PFSK-1 (cell line): Measurements from ENCODE around the gene AIFM3.

Source experiments
- FOXP2 ChIP-seq: optimal IDR thresholded peaks from 2 replicates; pipeline ENCODE3; 2011; ENCODE audit warnings: borderline replicate concordance, control low read depth, inconsistent platforms; ENCODE audit not compliant: insufficient read depth; ENCODE audit errors: extremely low read length, extremely low read depth
- POLR2AphosphoS5 ChIP-seq: IDR thresholded peaks from 2 replicates; pipeline ENCODE4 v1.6.1; 2012; ENCODE audit warnings: low read depth, mild to moderate bottlenecking, control low read depth, low read length, moderate library complexity
- SIN3A ChIP-seq: IDR thresholded peaks from 2 replicates; pipeline ENCODE4 v1.6.1; 2012; ENCODE audit warnings: mild to moderate bottlenecking, low read length, moderate library complexity, borderline replicate concordance; ENCODE audit not compliant: insufficient read depth
- TAF1 ChIP-seq: IDR thresholded peaks from 2 replicates; pipeline ENCODE4 v1.6.1; 2012; ENCODE audit warnings: low read length, control low read depth, borderline replicate concordance; ENCODE audit not compliant: insufficient read depth
- TF ChIP-seq, protein P1 (sequence below), 2 experiments: IDR thresholded peaks; 2 replicates each; pipeline versions ENCODE4 v1.6.1 to v1.8.0; 2011 to 2012; ENCODE audit warnings: low read depth in 2 of 2, low read length in 2 of 2, control low read depth in 1 of 2, inconsistent platforms in 1 of 2, mild to moderate bottlenecking in 1 of 2, moderate library complexity in 1 of 2; ENCODE audit not compliant: insufficient read depth in 1 of 2

Gene AIFM3

DNA sequence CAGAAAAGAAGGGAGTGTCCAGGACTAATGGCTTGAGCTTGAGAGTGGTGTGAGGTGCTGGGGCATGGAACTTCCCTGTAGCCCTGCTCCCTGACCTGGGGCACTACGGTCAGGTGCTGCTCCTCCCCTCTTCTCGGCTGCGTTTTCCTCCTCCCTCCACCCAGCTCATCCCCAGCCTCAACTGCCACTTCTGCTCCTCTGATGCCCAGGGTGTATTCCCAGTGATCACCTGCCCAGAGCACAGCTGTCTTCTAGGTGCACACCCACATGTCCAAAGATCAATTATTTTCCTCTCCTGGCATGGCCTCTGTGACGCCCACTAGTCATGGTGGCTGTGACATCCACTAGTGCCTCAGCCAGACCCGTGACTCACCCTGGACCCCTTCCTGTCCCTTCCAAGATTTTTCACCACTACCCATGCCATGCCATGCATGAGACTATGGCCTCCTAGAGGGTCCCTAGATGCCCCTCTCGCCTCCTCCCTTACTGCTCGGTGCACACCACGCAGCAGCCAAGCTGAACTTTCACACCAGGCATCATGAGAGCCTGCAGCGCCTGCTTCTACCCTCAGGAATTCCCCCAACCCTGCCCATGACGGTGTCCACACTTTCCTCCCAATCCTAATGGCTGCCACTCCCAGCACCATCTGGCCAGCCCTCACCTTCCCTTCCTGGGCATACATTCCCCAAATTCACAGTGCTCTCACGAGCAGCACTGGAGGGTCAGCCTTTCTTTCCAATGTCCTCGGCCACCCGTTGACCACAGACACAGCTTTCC is 49.8 kb downstream of the AIFM3 start:
- TF ChIP-seq, protein P1, sequence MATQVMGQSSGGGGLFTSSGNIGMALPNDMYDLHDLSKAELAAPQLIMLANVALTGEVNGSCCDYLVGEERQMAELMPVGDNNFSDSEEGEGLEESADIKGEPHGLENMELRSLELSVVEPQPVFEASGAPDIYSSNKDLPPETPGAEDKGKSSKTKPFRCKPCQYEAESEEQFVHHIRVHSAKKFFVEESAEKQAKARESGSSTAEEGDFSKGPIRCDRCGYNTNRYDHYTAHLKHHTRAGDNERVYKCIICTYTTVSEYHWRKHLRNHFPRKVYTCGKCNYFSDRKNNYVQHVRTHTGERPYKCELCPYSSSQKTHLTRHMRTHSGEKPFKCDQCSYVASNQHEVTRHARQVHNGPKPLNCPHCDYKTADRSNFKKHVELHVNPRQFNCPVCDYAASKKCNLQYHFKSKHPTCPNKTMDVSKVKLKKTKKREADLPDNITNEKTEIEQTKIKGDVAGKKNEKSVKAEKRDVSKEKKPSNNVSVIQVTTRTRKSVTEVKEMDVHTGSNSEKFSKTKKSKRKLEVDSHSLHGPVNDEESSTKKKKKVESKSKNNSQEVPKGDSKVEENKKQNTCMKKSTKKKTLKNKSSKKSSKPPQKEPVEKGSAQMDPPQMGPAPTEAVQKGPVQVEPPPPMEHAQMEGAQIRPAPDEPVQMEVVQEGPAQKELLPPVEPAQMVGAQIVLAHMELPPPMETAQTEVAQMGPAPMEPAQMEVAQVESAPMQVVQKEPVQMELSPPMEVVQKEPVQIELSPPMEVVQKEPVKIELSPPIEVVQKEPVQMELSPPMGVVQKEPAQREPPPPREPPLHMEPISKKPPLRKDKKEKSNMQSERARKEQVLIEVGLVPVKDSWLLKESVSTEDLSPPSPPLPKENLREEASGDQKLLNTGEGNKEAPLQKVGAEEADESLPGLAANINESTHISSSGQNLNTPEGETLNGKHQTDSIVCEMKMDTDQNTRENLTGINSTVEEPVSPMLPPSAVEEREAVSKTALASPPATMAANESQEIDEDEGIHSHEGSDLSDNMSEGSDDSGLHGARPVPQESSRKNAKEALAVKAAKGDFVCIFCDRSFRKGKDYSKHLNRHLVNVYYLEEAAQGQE (IDR thresholded peaks at IDR 0.05; ENCODE audit: insufficient read depth in 1 of 2, low read depth in 2 of 2, low read length in 2 of 2), result no peak
- TF ChIP-seq POLR2AphosphoS5 (no peak), TAF1 (no peak), FOXP2 (no peak), SIN3A (no peak)

DNA sequence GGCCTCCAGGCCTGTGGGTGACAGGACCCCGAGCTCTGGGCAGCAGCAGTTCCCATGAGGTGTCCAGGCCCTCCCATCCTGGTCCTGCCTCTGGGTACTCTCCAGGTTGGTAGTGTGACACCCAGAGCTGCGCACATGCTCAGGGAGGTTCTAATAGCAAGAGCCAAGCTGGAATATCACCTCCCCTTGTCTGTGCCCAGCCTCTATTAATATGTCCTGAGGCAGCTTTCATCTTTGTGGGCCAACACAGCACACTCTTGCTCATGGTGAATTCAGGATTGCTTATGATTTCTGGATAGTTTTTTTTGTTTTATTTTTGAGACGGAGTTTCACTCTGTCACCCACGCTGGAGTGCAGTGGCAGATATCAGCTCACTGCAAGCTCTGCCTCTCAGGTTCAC is 51.3 kb downstream of the AIFM3 start:
- no peak for TF ChIP-seq TAF1
- TF ChIP-seq FOXP2, result no peak
- no peak for TF ChIP-seq POLR2AphosphoS5
- no peak for TF ChIP-seq SIN3A
- TF ChIP-seq, protein P1 (IDR thresholded peaks at IDR 0.05; ENCODE audit: insufficient read depth in 1 of 2, low read depth in 2 of 2, low read length in 2 of 2), result no peak

- no peak for TF ChIP-seq TAF1
- no peak for TF ChIP-seq POLR2AphosphoS5
- TF ChIP-seq, protein P1 (IDR thresholded peaks at IDR 0.05; ENCODE audit: insufficient read depth in 1 of 2, low read depth in 2 of 2, low read length in 2 of 2), result no peak
- no peak for TF ChIP-seq FOXP2
- TF ChIP-seq SIN3A, result no peak
These were observed 53.9 kb downstream of the AIFM3 start for GRCh38 chr22:21020802-21021429.

DNA sequence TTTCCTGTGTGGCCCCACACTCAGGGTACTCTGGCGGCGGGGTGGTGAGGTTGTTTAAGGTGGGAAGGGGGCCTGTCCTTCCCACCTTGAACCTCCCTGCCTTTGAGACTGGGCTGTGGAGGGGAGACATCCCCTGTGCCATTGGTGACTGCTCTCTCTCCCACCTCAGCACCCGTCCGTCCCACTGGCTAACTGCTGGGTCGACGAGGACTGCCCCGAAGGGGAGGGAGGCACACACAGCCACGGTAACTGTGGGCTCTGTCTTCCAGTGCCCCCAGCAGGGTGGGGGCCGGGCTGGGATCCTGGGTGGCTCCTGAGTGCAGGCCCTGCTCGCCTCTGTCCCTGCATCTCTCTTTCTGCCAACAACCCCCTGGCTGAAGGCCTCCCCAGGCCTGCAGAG is 55.5 kb downstream of the AIFM3 start:
- TF ChIP-seq FOXP2 (no peak), TAF1 (no peak), SIN3A (no peak), POLR2AphosphoS5 (no peak)
- TF ChIP-seq, protein P1 (IDR thresholded peaks at IDR 0.05; ENCODE audit: insufficient read depth in 1 of 2, low read depth in 2 of 2, low read length in 2 of 2), result no peak
